Endodermal cell (in vitro differentiated cells): ENCODE measurements around the gene COX11. TPM values are rescaled to one million over a fixed set of nuclear protein-coding genes. Genes with fewer than 3 reads are reported as not detected.

Experiments used
- DNase-seq: peaks from one replicate; pipeline ENCODE4 v3.0.0-alpha.2; 2017
- H3K27ac ChIP-seq: 2 replicates; pipeline ENCODE4 v1.5.1; 2013; ENCODE audit warnings: mild to moderate bottlenecking, low read depth, low read length, moderate library complexity
- H3K27me3 ChIP-seq: 2 replicates; pipeline ENCODE4 v1.6.1; 2013; ENCODE audit warnings: mild to moderate bottlenecking, low read length, moderate library complexity; ENCODE audit not compliant: insufficient read depth, control insufficient read depth, poor library complexity, severe bottlenecking
- H3K36me3 ChIP-seq: 2 replicates; pipeline ENCODE4 v1.7.0; 2013; ENCODE audit warnings: mild to moderate bottlenecking, low read length, moderate library complexity; ENCODE audit not compliant: control insufficient read depth, insufficient read depth
- H3K4me1 ChIP-seq: one replicate; pipeline ENCODE4 v1.7.0; 2013; ENCODE audit warnings: low read length; ENCODE audit not compliant: control insufficient read depth, insufficient read depth
- H3K4me3 ChIP-seq: 2 replicates; pipeline ENCODE4 v1.5.1; 2013; ENCODE audit warnings: mild to moderate bottlenecking, low read length, moderate library complexity
- H3K9ac ChIP-seq: 2 replicates; pipeline ENCODE4 v1.6.1; 2013; ENCODE audit warnings: mild to moderate bottlenecking, low read length, moderate library complexity; ENCODE audit not compliant: poor library complexity, severe bottlenecking; ENCODE audit errors: extremely low read depth
- H3K9me3 ChIP-seq: 2 replicates; pipeline ENCODE4 v1.6.1; 2013; ENCODE audit warnings: mild to moderate bottlenecking, low read length, moderate library complexity; ENCODE audit not compliant: control insufficient read depth
- H3K27ac Mint-ChIP-seq: 2 replicates; pipeline ENCODE4 v1.8.0; 2020; ENCODE audit warnings: mixed read lengths
- H3K27me3 Mint-ChIP-seq: 2 replicates; pipeline ENCODE4 v1.8.0; 2021; ENCODE audit warnings: mild to moderate bottlenecking, mixed read lengths; ENCODE audit not compliant: insufficient read depth
- H3K36me3 Mint-ChIP-seq: 2 replicates; pipeline ENCODE4 v1.8.0; 2020; ENCODE audit warnings: low read depth, mixed read lengths
- H3K4me1 Mint-ChIP-seq: 2 replicates; pipeline ENCODE4 v1.8.0; 2020; ENCODE audit warnings: mixed read lengths
- H3K4me3 Mint-ChIP-seq: 2 replicates; pipeline ENCODE4 v1.8.0; 2020; ENCODE audit warnings: mild to moderate bottlenecking, moderate library complexity, mixed read lengths
- H3K9me3 Mint-ChIP-seq: 2 replicates; pipeline ENCODE4 v1.8.0; 2020; ENCODE audit warnings: mild to moderate bottlenecking, mixed read lengths
- WGBS, 2 experiments: methylation state at CpG; one replicate each; pipeline versions ENCODE4 v1.1.5 to v1.1.7; 2013; ENCODE audit warnings: missing lambda C conversion rate in 2 of 2, mixed read lengths in 1 of 2; ENCODE audit not compliant: insufficient coverage in 1 of 2, insufficient read length in 1 of 2; 5-methylcytosine and 5-hydroxymethylcytosine counted together
- total RNA-seq, 2 donors: library from RNA; stranded (reverse); fragmentation: NEBNext Ultra II Directional in 1 of 2; extraction: Animal tissue kit (Norgen Biotek cat#: 25700) in 1 of 2; gene quantifications; 2 replicates in 1 of 2; 3 replicates in 1 of 2; pipeline ENCODE4 v1.2.1, GENCODE V29; 2021
- TF ChIP-seq, protein P1 (sequence below): fragments of 200-600 bp; sonication (generic); conservative IDR thresholded peaks from 2 replicates; pipeline ENCODE4 v1.5.0; 2021; ENCODE audit warnings: antibody characterized with exemption, mild to moderate bottlenecking

Gene COX11
- total RNA-seq, 2 donors from 2014 or later, result 85.3 to 86.2 TPM

DNA sequence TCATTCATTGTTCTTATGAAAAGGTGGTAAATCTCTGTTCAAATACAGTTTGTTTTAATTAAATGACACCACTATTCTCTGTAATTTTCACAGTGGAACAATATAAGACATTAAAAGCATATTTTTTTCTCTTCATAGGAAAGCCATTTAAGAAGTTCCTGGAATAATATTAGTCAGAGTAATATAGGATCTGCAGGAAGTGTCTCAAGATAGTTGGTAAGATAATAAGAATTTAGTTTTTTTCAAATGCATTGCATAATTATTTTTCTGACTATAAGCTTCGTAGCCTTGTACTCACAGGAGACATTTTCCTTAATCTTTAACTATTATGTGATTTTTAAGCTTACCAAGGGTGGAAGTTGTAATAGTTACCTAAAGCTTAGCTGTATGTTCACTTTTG, 17.0 kb upstream of the COX11 start:
- H3K9me3 Mint-ChIP-seq, result peaks cover 5% of the 10 kb centered on the region
- Histone ChIP-seq H3K36me3 (no peaks in the 10 kb centered on the region), H3K27ac (no peak overlapping the region), H3K27me3 (no peaks in the 10 kb centered on the region), H3K9ac (no peak overlapping the region), H3K4me1 (no peaks in the 10 kb centered on the region), H3K9me3 (peaks cover 6% of the 10 kb centered on the region), H3K4me3 (no peak overlapping the region)
- no peak overlapping the region for H3K4me3 Mint-ChIP-seq
- H3K27me3 Mint-ChIP-seq, result no peaks in the 10 kb centered on the region
- H3K36me3 Mint-ChIP-seq, result peaks cover 7% of the 10 kb centered on the region
- TF ChIP-seq, protein P1, sequence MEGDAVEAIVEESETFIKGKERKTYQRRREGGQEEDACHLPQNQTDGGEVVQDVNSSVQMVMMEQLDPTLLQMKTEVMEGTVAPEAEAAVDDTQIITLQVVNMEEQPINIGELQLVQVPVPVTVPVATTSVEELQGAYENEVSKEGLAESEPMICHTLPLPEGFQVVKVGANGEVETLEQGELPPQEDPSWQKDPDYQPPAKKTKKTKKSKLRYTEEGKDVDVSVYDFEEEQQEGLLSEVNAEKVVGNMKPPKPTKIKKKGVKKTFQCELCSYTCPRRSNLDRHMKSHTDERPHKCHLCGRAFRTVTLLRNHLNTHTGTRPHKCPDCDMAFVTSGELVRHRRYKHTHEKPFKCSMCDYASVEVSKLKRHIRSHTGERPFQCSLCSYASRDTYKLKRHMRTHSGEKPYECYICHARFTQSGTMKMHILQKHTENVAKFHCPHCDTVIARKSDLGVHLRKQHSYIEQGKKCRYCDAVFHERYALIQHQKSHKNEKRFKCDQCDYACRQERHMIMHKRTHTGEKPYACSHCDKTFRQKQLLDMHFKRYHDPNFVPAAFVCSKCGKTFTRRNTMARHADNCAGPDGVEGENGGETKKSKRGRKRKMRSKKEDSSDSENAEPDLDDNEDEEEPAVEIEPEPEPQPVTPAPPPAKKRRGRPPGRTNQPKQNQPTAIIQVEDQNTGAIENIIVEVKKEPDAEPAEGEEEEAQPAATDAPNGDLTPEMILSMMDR, result no peak
- DNase-seq, result no peak
- H3K27ac Mint-ChIP-seq, result no peak overlapping the region
- no peaks in the 10 kb centered on the region for H3K4me1 Mint-ChIP-seq
- 100% methylated on average over 1 of the region's 1 CpG for WGBS, 2 experiments

DNA sequence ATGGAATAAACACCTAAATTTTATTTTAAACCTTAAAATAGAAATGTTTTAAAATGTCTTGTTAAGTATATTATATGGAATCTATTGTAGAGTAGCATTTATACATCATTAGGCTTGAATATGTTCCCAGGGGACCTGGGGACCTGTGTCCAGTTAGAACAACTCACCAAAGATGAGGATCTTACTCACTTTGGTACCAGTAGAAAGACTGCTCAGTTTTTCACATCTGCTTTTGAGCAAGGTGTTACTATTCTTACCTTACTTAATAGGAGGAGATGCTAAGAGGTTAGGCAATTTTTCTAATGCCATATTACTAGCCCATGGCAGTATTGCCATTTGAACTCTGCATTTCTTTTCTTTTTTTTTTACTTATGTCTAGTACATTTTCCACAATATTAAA, 14.8 kb upstream of the COX11 start:
- Mint-ChIP-seq H3K9me3 (peaks cover 13% of the 10 kb centered on the region), H3K36me3 (peaks cover 17% of the 10 kb centered on the region), H3K4me1 (no peaks in the 10 kb centered on the region), H3K27ac (no peak overlapping the region), H3K4me3 (no peak overlapping the region), H3K27me3 (no peaks in the 10 kb centered on the region)
- no peak for DNase-seq
- Histone ChIP-seq H3K9ac (no peak overlapping the region), H3K9me3 (peaks cover 21% of the 10 kb centered on the region), H3K4me1 (no peaks in the 10 kb centered on the region), H3K27ac (no peak overlapping the region), H3K27me3 (no peaks in the 10 kb centered on the region), H3K4me3 (no peak overlapping the region), H3K36me3 (no peaks in the 10 kb centered on the region)
- TF ChIP-seq, protein P1, result no peak

DNA sequence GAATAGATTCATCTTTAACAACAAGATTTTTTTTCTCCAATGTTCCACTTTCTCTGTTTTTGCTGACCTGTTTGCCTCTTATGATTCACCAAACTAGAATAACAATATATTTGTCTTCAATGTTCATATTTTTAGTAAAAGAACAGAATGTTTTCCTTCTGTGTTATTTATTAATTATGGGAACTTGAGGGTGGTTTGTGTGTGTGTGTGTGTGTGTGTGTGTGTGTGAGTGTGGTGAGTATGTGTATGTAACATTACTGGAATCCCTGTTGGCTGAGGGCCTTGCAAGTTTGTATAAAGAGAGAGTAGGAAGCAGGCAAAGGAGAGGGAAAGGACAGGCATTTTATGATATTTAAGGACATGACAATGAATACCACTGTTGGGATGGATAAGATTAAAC, 13.9 kb upstream of the COX11 start:
- Mint-ChIP-seq H3K27me3 (no peaks in the 10 kb centered on the region), H3K9me3 (peaks cover 13% of the 10 kb centered on the region), H3K36me3 (peaks cover 17% of the 10 kb centered on the region), H3K27ac (no peak overlapping the region), H3K4me3 (no peak overlapping the region), H3K4me1 (no peaks in the 10 kb centered on the region)
- no peaks in the 10 kb centered on the region for H3K36me3 ChIP-seq
- H3K27me3 ChIP-seq, result no peaks in the 10 kb centered on the region
- no peaks in the 10 kb centered on the region for H3K4me1 ChIP-seq
- no peak overlapping the region for H3K27ac ChIP-seq
- H3K4me3 ChIP-seq, result no peak overlapping the region
- H3K9ac ChIP-seq, result no peak overlapping the region
- DNase-seq, result no peak
- TF ChIP-seq, protein P1, result no peak
- H3K9me3 ChIP-seq, result peaks cover 21% of the 10 kb centered on the region
